Gastroesophageal sphincter (tissue), 3 donors: Measurements from ENCODE around the gene MAPK11.

ENCODE experiments used
- CTCF ChIP-seq, 4 experiments: fragments of 200-600 bp in 2 of 4; fragments of 450-650 bp in 2 of 4; sonication (generic) in 1 of 4; IDR thresholded peaks; one replicate each; pipeline ENCODE4 v1.5.1; 2017 to 2019; ENCODE audit warnings: antibody characterized with exemption in 4 of 4, mild to moderate bottlenecking in 2 of 4, moderate library complexity in 2 of 4
- EP300 ChIP-seq: sonication (generic); formaldehyde crosslinking; IDR thresholded peaks from one replicate; pipeline ENCODE4 v1.6.1; 2017; ENCODE audit warnings: antibody characterized with exemption, mild to moderate bottlenecking
- POLR2A ChIP-seq, 2 donors: fragments of 450-650 bp; IDR thresholded peaks; one replicate each; pipeline ENCODE4 v1.6.1; 2017; ENCODE audit warnings: antibody characterized with exemption in 2 of 2, mild to moderate bottlenecking in 2 of 2, moderate library complexity in 1 of 2
- POLR2AphosphoS5 ChIP-seq: sonication (generic); formaldehyde crosslinking; IDR thresholded peaks from one replicate; pipeline ENCODE4 v1.6.1; 2017; ENCODE audit warnings: antibody characterized with exemption

DNA sequence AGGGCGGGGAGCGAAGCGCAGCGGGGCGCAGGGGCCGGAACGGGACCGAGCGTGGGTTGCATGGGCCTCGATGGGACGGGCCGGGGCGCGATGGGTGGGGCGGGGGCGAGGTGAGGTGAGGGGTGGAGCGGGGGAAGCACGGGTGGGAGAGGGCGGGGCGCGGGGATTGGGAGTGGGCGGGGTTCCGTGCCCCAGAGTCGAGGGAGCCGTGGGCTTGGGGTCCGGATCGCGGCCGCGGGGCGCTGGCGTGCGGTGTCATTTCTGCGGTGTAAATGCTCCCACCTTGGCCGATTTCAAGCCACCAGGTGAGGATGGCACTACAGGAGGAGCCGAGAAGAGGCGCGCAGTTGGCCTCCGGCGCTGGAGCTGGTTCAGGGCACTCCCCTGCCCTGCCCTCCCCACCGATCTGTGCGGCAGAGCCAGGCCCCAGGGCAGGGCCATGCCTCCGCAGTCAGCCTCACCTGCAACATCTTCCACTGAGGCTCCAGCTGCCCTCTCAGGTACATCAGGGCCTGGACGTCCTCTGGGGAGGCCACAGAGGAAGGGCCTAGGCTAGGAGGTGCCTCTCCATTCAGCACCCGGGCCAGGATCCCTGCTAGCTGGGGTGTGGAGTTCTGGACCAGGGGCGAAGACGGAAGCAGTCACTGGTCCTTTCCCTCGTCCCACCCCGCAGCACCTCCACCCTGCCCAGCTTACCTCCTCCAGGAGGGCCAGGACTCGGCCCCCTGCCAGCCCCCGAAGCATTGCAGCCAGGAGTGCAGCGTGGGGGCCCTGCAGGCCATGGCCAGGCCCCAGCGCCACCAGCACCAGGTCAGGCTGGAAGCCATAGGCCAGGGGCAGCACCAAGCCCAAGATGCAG is 24.7 kb downstream of the MAPK11 start:
- TF ChIP-seq CTCF (IDR thresholded peaks at IDR 0.05) (no peak), POLR2AphosphoS5 (no peak), EP300 (no peak), POLR2A (IDR thresholded peaks at IDR 0.05) (peak in 1 of 2 donors; percentile 12)
